HepG2 (cell line): ENCODE data around the gene TP53TG5. TPM values are rescaled to one million over a fixed set of nuclear protein-coding genes. Genes with fewer than 3 reads are reported as not detected.

Experiments
- ATAC-seq: fragments of 200-7000 bp; cut with Tn5 transposase; 3 replicates; pipeline ENCODE4 v1.9.1; 2020; ENCODE audit warnings: mild to moderate bottlenecking, moderate library complexity
- BruUV-seq: library from RNA; stranded (reverse); fragments of 400-500 nt; replicated peaks from 2 replicates; lab custom pipeline; 2021; lab: Mats Ljungman, UMichigan
- CTCF ChIA-PET: fragments of 300-600 bp; formaldehyde crosslinking; extraction: SDS; loops from one replicate; lab custom pipeline; 2021; ENCODE audit warnings: low total read pairs, inconsistent platforms, low intra/inter-chr PET ratio; lab: Yijun Ruan, JAX
- POLR2A ChIA-PET: fragments of 350-600 bp; sonication (Branson Sonifier 250); formaldehyde crosslinking; loops from one replicate; lab custom pipeline; 2020; ENCODE audit warnings: antibody characterized with exemption, inconsistent platforms; lab: Yijun Ruan, JAX
- DNase-seq: peaks from one replicate; pipeline ENCODE4 v3.0.0-alpha.2; 2015; ENCODE audit warnings: low spot score
- FAIRE-seq: peaks from 3 replicates; lab custom pipeline; 2011; peaks lifted over from hg19 to GRCh38; lab: Jason Lieb, UNC
- H2AFZ ChIP-seq: one replicate; pipeline ENCODE4 v1.6.1; 2011; ENCODE audit warnings: low read length, inconsistent platforms
- H3K27ac ChIP-seq: fragments of 300-600 bp; 3 replicates; pipeline ENCODE4 v1.8.0; 2011; ENCODE audit warnings: mixed run types, mild to moderate bottlenecking, mixed read lengths, low read length, inconsistent platforms; ENCODE audit not compliant: insufficient read depth; ENCODE audit errors: extremely low read length
- H3K27me3 ChIP-seq, 2 experiments: fragments of 200-600 bp in 1 of 2; 2 replicates in 1 of 2; 3 replicates in 1 of 2; pipeline versions ENCODE4 v1.6.0 to v1.8.0; 2011; ENCODE audit warnings: low read length in 2 of 2, mild to moderate bottlenecking in 2 of 2, moderate library complexity in 2 of 2, inconsistent platforms in 1 of 2; ENCODE audit not compliant: insufficient read depth in 2 of 2, control insufficient read depth in 1 of 2
- H3K36me3 ChIP-seq, 2 experiments: fragments of 200-600 bp in 1 of 2; replicated peaks in 1 of 2; 2 replicates in 1 of 2; 3 replicates in 1 of 2; pipeline versions ENCODE4 v1.5.1 to v1.8.0; 2011; ENCODE audit warnings: low read length in 2 of 2, inconsistent platforms in 1 of 2; ENCODE audit not compliant: insufficient read depth in 2 of 2, control insufficient read depth in 1 of 2
- H3K4me1 ChIP-seq: 2 replicates; pipeline ENCODE4 v1.5.1; 2012; ENCODE audit warnings: low read length, inconsistent platforms; ENCODE audit not compliant: insufficient read depth
- H3K4me2 ChIP-seq: 2 replicates; pipeline ENCODE4 v1.6.0; 2011; ENCODE audit warnings: low read depth, low read length, inconsistent platforms
- H3K4me3 ChIP-seq, 3 experiments: fragments of 200-600 bp in 1 of 3; sonication (generic), shearing (Covaris generic) in 1 of 3; replicated peaks in 1 of 3; 2 replicates each; pipeline ENCODE4 v1.5.1; 2011 to 2016; ENCODE audit warnings: low read length in 3 of 3, inconsistent platforms in 2 of 3, low read depth in 2 of 3, mild to moderate bottlenecking in 2 of 3, control low read depth in 1 of 3, mixed read lengths in 1 of 3; ENCODE audit not compliant: insufficient read depth in 1 of 3
- H3K79me2 ChIP-seq: one replicate; pipeline ENCODE4 v1.6.1; 2011; ENCODE audit warnings: low read length, inconsistent platforms; ENCODE audit not compliant: insufficient read depth
- H3K9ac ChIP-seq: 2 replicates; pipeline ENCODE4 v1.6.0; 2011; ENCODE audit warnings: mild to moderate bottlenecking, low read depth, low read length, inconsistent platforms; ENCODE audit not compliant: insufficient read depth
- H3K9me3 ChIP-seq: 2 replicates; pipeline ENCODE4 v1.5.1; 2012; ENCODE audit warnings: mild to moderate bottlenecking, low read length
- H4K20me1 ChIP-seq: 2 replicates; pipeline ENCODE4 v1.6.0; 2011; ENCODE audit warnings: inconsistent platforms, mild to moderate bottlenecking, low read length, moderate library complexity; ENCODE audit not compliant: insufficient read depth
- FUBP1 ChIP-seq: sonication (generic); formaldehyde crosslinking; IDR thresholded peaks from 2 replicates; pipeline ENCODE4 v1.5.1; 2020; ENCODE audit warnings: missing genetic modification reagents, mild to moderate bottlenecking, borderline replicate concordance
- KDM5B ChIP-seq: sonication (generic); formaldehyde crosslinking; IDR thresholded peaks from 2 replicates; pipeline ENCODE4 v1.4.0; 2020; ENCODE audit warnings: missing genetic modification reagents, mild to moderate bottlenecking, borderline replicate concordance
- ZBTB21 ChIP-seq: sonication (generic); formaldehyde crosslinking; IDR thresholded peaks from 2 replicates; pipeline ENCODE4 v1.4.0; 2020; ENCODE audit warnings: missing genetic modification reagents
- ZMYM4 ChIP-seq: sonication (generic); formaldehyde crosslinking; IDR thresholded peaks from 2 replicates; pipeline ENCODE4 v1.8.1; 2023; ENCODE audit warnings: mild to moderate bottlenecking, missing genetic modification reagents
- ZNF232 ChIP-seq: sonication (generic); formaldehyde crosslinking; IDR thresholded peaks from 2 replicates; pipeline ENCODE4 v1.4.0; 2020; ENCODE audit warnings: missing genetic modification reagents, borderline replicate concordance
- ZNF350 ChIP-seq: sonication (generic); formaldehyde crosslinking; IDR thresholded peaks from 2 replicates; pipeline ENCODE4 v1.4.0; 2020; ENCODE audit warnings: mild to moderate bottlenecking, low read depth, missing genetic modification reagents, borderline replicate concordance
- ZNF44 ChIP-seq: sonication (generic); formaldehyde crosslinking; IDR thresholded peaks from 2 replicates; pipeline ENCODE4 v1.5.1; 2020; ENCODE audit warnings: mild to moderate bottlenecking, missing genetic modification reagents
- ZNF605 ChIP-seq: sonication (generic); formaldehyde crosslinking; IDR thresholded peaks from 2 replicates; pipeline ENCODE4 v1.8.0; 2022; ENCODE audit warnings: mild to moderate bottlenecking, missing genetic modification reagents
- ZNF7 ChIP-seq: IDR thresholded peaks from 2 replicates; pipeline ENCODE4 v1.6.1; 2016; ENCODE audit warnings: missing biosample characterization, missing genetic modification reagents
- WGBS: methylation state at CpG from one replicate; pipeline ENCODE4 v1.1.6; 2017; ENCODE audit warnings: low lambda C conversion rate; 5-methylcytosine and 5-hydroxymethylcytosine counted together
- in situ Hi-C: cut with HindIII; loops from 2 replicates; pipeline ENCODE4 v1.10.0; 2017; ENCODE audit warnings: low pct_unique_long_range_greater_than_20kb; ENCODE audit not compliant: extremely low pct_ligation_motif_present
- intact Hi-C: fragments of 100-400 bp; cut with micrococcal nuclease; formaldehyde crosslinking; loops from one replicate; pipeline ENCODE4 v1.10.0; 2022; ENCODE audit not compliant: unreplicated experiment
- polyA plus RNA-seq, 8 experiments: library from polyadenylated mRNA; depleted of rRNA in 3 of 8; stranded (reverse) in 7 of 8; unstranded in 1 of 8; fragments of >200 nt; fragmentation: Illumina TruSeq in 4 of 8; extraction: Trizol in 4 of 8; gene quantifications; 2 replicates each; pipeline versions ENCODE4 v1.2.1 to v1.2.3, GENCODE V29; 2011 to 2016; ENCODE audit warnings: low read depth in 4 of 8, missing spikeins in 1 of 8, mixed read lengths in 1 of 8; ENCODE audit not compliant: insufficient read depth in 1 of 8
- total RNA-seq, 5 experiments: library from RNA; depleted of rRNA; stranded (reverse); fragments of >200 nt; fragmentation: Illumina TruSeq; extraction: Trizol; gene quantifications; 2 replicates each; pipeline ENCODE4 v1.2.3, GENCODE V29; 2016; ENCODE audit warnings: low read depth in 1 of 5
- TF ChIP-seq, protein P1 (sequence below): sonication (generic); formaldehyde crosslinking; IDR thresholded peaks from 2 replicates; pipeline ENCODE4 v1.5.1; 2020; ENCODE audit warnings: mild to moderate bottlenecking, missing genetic modification reagents
- TF ChIP-seq, protein P2 (sequence below): IDR thresholded peaks from 2 replicates; pipeline ENCODE4 v1.6.1; 2016; ENCODE audit warnings: low read depth, borderline replicate concordance
- TF ChIP-seq, protein P3 (sequence below): sonication (generic); formaldehyde crosslinking; IDR thresholded peaks from 2 replicates; pipeline ENCODE4 v1.4.0; 2020; ENCODE audit warnings: mild to moderate bottlenecking, missing genetic modification reagents, borderline replicate concordance

The TP53TG5 gene
- total and polyA plus RNA-seq, 2 of the 13 experiments (the other 11 are each of a cell fraction or from before 2014, with no cell fraction given), result 0.11 TPM; not detected in 1

DNA sequence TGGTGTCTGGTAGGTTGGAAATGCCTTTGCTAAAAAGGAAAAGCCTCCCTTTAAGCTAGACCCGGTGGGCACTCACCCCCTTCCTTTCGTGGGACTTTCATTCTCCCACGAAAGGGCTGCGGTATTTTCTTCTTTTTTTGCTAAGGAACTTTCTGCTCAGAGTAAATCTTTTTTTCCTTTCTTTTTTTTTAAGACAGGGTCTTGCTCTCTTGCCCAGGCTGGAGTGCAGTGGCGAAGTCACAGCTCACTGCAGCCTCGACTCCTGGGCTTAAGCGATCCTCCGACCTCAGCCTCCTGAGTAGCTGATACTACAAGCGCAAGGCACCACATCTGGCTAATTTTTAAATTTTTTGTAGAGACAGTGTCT lies 4.0 kb downstream of the TP53TG5 start:
- in situ Hi-C loops, result loop anchor here (5.0 kb wide), 1 partner anchor 63 kb away; no protein-coding TSS in a partner anchor
- Histone ChIP-seq H3K36me3 (no peaks in the 10 kb centered on the region; a peak in 1 of 5 replicates), H3K79me2 (no peaks in the 10 kb centered on the region), H2AFZ (no peak overlapping the region), H4K20me1 (no peaks in the 10 kb centered on the region), H3K9ac (no peak overlapping the region), H3K4me1 (peaks cover 19% of the 10 kb centered on the region), H3K4me3 (peak overlapping the region in 1 of 3 experiments; percentile 29; a peak in 1 of 6 replicates), H3K4me2 (peak overlapping the region; percentile 69), H3K9me3 (no peaks in the 10 kb centered on the region), H3K27me3 (no peaks in the 10 kb centered on the region), H3K27ac (no peak overlapping the region)
- no peak for DNase-seq
- ATAC-seq, result no peak
- WGBS, result 82% methylated on average over 9 of the region's 9 CpGs
- BruUV-seq, result no TSS peak
- ChIA-PET POLR2A (interaction anchor here (0.7 to 29.5 kb wide), 8 partner anchors 10 to 397 kb away, joined by 3 to 1422 read pairs (median 11); partner anchors contain the start of genes PIGT, SDC4 and SYS1), CTCF (interaction anchor here (1.1 to 1.9 kb wide), 5 partner anchors 12 to 397 kb away, joined by 4 to 32 read pairs (median 6); no protein-coding TSS in a partner anchor)
- intact Hi-C loops, result loop anchor here (1.0 to 2.0 kb wide), 2 partner anchors 43 to 63 kb away; partner anchors contain the start of gene PIGT
- no peak for FAIRE-seq
- 0 out of 2 replicates have a peak, but pooled peaks have one; percentile 38 for TF ChIP-seq ZNF232 (CRISPR knock-in tag)
- TF ChIP-seq ZBTB21, result no peak
- TF ChIP-seq ZNF350 (CRISPR knock-in tag), result 0 out of 2 replicates have a peak, but pooled peaks have one; percentile 23
- peak; percentile 0; the same call in 1 of the 2 replicates for TF ChIP-seq KDM5B (CRISPR knock-in tag)
- no peak for TF ChIP-seq FUBP1
- TF ChIP-seq ZNF7, result no peak
- TF ChIP-seq, protein P1, sequence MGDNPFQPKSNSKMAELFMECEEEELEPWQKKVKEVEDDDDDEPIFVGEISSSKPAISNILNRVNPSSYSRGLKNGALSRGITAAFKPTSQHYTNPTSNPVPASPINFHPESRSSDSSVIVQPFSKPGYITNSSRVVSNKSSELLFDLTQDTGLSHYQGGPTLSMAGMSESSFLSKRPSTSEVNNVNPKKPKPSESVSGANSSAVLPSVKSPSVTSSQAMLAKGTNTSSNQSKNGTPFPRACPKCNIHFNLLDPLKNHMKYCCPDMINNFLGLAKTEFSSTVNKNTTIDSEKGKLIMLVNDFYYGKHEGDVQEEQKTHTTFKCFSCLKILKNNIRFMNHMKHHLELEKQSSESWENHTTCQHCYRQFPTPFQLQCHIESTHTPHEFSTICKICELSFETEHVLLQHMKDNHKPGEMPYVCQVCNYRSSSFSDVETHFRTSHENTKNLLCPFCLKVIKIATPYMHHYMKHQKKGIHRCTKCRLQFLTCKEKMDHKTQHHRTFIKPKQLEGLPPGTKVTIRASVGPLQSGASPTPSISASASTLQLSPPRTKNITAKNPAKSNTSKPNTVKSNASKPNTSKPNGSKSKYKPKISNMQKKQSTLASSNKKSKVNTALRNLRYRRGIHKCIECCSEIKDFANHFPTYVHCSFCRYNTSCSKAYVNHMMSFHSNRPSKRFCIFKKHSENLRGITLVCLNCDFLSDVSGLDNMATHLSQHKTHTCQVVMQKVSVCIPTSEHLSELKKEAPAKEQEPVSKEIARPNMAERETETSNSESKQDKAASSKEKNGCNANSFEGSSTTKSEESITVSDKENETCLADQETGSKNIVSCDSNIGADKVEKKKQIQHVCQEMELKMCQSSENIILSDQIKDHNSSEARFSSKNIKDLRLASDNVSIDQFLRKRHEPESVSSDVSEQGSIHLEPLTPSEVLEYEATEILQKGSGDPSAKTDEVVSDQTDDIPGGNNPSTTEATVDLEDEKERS (CRISPR knock-in tag), result no peak
- TF ChIP-seq ZNF44, result 0 out of 2 replicates have a peak, but pooled peaks have one; percentile 19
- 0 out of 2 replicates have a peak, but pooled peaks have one; percentile 45 for TF ChIP-seq ZNF605 (CRISPR knock-in tag)
- TF ChIP-seq, protein P2, sequence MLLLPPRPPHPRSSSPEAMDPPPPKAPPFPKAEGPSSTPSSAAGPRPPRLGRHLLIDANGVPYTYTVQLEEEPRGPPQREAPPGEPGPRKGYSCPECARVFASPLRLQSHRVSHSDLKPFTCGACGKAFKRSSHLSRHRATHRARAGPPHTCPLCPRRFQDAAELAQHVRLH, result 0 out of 2 replicates have a peak, but pooled peaks have one; percentile 2
- TF ChIP-seq ZMYM4 (CRISPR knock-in tag), result peak; percentile 36; the same call in 1 of the 2 replicates
- TF ChIP-seq, protein P3, sequence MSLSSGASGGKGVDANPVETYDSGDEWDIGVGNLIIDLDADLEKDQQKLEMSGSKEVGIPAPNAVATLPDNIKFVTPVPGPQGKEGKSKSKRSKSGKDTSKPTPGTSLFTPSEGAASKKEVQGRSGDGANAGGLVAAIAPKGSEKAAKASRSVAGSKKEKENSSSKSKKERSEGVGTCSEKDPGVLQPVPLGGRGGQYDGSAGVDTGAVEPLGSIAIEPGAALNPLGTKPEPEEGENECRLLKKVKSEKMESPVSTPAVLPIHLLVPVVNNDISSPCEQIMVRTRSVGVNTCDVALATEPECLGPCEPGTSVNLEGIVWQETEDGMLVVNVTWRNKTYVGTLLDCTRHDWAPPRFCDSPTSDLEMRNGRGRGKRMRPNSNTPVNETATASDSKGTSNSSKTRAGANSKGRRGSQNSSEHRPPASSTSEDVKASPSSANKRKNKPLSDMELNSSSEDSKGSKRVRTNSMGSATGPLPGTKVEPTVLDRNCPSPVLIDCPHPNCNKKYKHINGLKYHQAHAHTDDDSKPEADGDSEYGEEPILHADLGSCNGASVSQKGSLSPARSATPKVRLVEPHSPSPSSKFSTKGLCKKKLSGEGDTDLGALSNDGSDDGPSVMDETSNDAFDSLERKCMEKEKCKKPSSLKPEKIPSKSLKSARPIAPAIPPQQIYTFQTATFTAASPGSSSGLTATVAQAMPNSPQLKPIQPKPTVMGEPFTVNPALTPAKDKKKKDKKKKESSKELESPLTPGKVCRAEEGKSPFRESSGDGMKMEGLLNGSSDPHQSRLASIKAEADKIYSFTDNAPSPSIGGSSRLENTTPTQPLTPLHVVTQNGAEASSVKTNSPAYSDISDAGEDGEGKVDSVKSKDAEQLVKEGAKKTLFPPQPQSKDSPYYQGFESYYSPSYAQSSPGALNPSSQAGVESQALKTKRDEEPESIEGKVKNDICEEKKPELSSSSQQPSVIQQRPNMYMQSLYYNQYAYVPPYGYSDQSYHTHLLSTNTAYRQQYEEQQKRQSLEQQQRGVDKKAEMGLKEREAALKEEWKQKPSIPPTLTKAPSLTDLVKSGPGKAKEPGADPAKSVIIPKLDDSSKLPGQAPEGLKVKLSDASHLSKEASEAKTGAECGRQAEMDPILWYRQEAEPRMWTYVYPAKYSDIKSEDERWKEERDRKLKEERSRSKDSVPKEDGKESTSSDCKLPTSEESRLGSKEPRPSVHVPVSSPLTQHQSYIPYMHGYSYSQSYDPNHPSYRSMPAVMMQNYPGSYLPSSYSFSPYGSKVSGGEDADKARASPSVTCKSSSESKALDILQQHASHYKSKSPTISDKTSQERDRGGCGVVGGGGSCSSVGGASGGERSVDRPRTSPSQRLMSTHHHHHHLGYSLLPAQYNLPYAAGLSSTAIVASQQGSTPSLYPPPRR (CRISPR knock-in tag), result no peak
